NCI-H524 treated with DMSO at 0.1 percent for 48 hours (cell line): ENCODE data around the gene TSPAN15.

ENCODE experiments used
- DNase-seq: peaks from one replicate; lab custom pipeline; 2025; lab: John Stamatoyannopoulos, UW

TSPAN15 gene

GRCh38 chr10:69451209-69451783 is at the start of gene TSPAN15:
Gene TSPAN15 (plus strand): TSS chr10:69451465. CDS start chr10:69451595, 130 bp downstream.
- no peak for DNase-seq

GRCh38 chr10:69402386-69402785 is 48.9 kb upstream of the TSPAN15 start:
- DNase-seq, result no peak

- DNase-seq, result no peak
Observed at GRCh38 chr10:69403066-69403465, 48.2 kb upstream of the TSPAN15 start.

- no peak for DNase-seq
Observed at GRCh38 chr10:69403519-69403918, 47.7 kb upstream of the TSPAN15 start.

- no peak for DNase-seq
Observed at GRCh38 chr10:69404786-69405185, 46.5 kb upstream of the TSPAN15 start.

GRCh38 chr10:69405221-69405620 is 46.0 kb upstream of the TSPAN15 start:
- DNase-seq, result no peak

GRCh38 chr10:69406302-69406811 is 44.9 kb upstream of the TSPAN15 start:
- DNase-seq, result no peak

- DNase-seq, result no peak
Observed at GRCh38 chr10:69406816-69407580, 44.3 kb upstream of the TSPAN15 start.

- no peak for DNase-seq
Observed at GRCh38 chr10:69407621-69408301, 43.5 kb upstream of the TSPAN15 start.

- peak; percentile 33 for DNase-seq
Observed at GRCh38 chr10:69408318-69409175, 42.7 kb upstream of the TSPAN15 start.

- DNase-seq, result no peak
Observed at GRCh38 chr10:69409176-69409495, 42.1 kb upstream of the TSPAN15 start.

GRCh38 chr10:69409968-69410367 is 41.3 kb upstream of the TSPAN15 start:
- no peak for DNase-seq

- no peak for DNase-seq
Observed at GRCh38 chr10:69410487-69410886, 40.8 kb upstream of the TSPAN15 start.

- DNase-seq, result no peak
Observed at GRCh38 chr10:69411476-69411875, 39.8 kb upstream of the TSPAN15 start.

- no peak for DNase-seq
Observed at GRCh38 chr10:69412232-69412790, 39.0 kb upstream of the TSPAN15 start.

GRCh38 chr10:69413221-69413865 is 37.9 kb upstream of the TSPAN15 start:
- DNase-seq, result no peak

GRCh38 chr10:69414036-69415018 is 36.9 kb upstream of the TSPAN15 start:
- no peak for DNase-seq

- DNase-seq, result no peak
Observed at GRCh38 chr10:69415049-69415448, 36.2 kb upstream of the TSPAN15 start.

GRCh38 chr10:69415951-69416350 is 35.3 kb upstream of the TSPAN15 start:
- DNase-seq, result no peak

GRCh38 chr10:69416695-69417094 is 34.6 kb upstream of the TSPAN15 start, which contains the start of gene TACR2:
Gene TACR2 (minus strand): TSS chr10:69416918. CDS start chr10:69416323, 595 bp downstream.
- no peak for DNase-seq
